HFFc6 (cell line): ENCODE measurements around the gene ASB10. TPM values are rescaled to one million over a fixed set of nuclear protein-coding genes. Genes with fewer than 3 reads are reported as not detected.

Experiments
- DNase-seq: peaks from one replicate; pipeline ENCODE4 v3.0.0-alpha.2; 2018
- H3K27ac Mint-ChIP-seq: 2 replicates; pipeline ENCODE4 v1.8.0; 2020; ENCODE audit warnings: mild to moderate bottlenecking, mixed read lengths
- H3K27me3 Mint-ChIP-seq: 2 replicates; pipeline ENCODE4 v1.8.0; 2021; ENCODE audit warnings: mild to moderate bottlenecking, moderate library complexity, mixed read lengths; ENCODE audit not compliant: insufficient read depth
- H3K36me3 Mint-ChIP-seq: 2 replicates; pipeline ENCODE4 v1.8.0; 2021; ENCODE audit warnings: low read depth, mixed read lengths
- H3K4me1 Mint-ChIP-seq: 2 replicates; pipeline ENCODE4 v1.8.0; 2020; ENCODE audit warnings: low read depth, mixed read lengths
- H3K4me3 Mint-ChIP-seq: 2 replicates; pipeline ENCODE4 v1.8.0; 2020; ENCODE audit warnings: mild to moderate bottlenecking, moderate library complexity, mixed read lengths
- H3K9me3 Mint-ChIP-seq: 2 replicates; pipeline ENCODE4 v1.8.0; 2020; ENCODE audit warnings: mild to moderate bottlenecking, mixed read lengths
- CTCF ChIP-seq: fragments of 200-600 bp; sonication (generic); IDR thresholded peaks from 2 replicates; pipeline ENCODE4 v1.5.0; 2021; ENCODE audit warnings: antibody characterized with exemption, mild to moderate bottlenecking
- total RNA-seq, 6 experiments: library from RNA; stranded (reverse); fragmentation: NEBNext Ultra II Directional; extraction: Animal tissue kit (Norgen Biotek cat#: 25700); gene quantifications; 2 replicates in 1 of 6; 3 replicates in 5 of 6; pipeline ENCODE4 v1.2.3, GENCODE V29; 2021

The ASB10 gene
- total RNA-seq, 6 experiments from 2014 or later, result not detected

- H3K27me3 Mint-ChIP-seq, result peaks cover 44% of the 10 kb centered on the region
- no peak for DNase-seq
These were observed 7.1 kb downstream of the ASB10 start for GRCh38 chr7:151179946-151180345.

GRCh38 chr7:151179287-151179860 lies 7.7 kb downstream of the ASB10 start:
- DNase-seq, result no peak
- Mint-ChIP-seq H3K4me3 (no peak overlapping the region), H3K4me1 (no peaks in the 10 kb centered on the region), H3K9me3 (no peaks in the 10 kb centered on the region), H3K27ac (no peak overlapping the region), H3K27me3 (peaks cover 44% of the 10 kb centered on the region), H3K36me3 (no peaks in the 10 kb centered on the region)
- TF ChIP-seq CTCF, result no peak

More at GRCh38 chr7:151179946-151180345, 7.1 kb downstream of the ASB10 start:
- Mint-ChIP-seq H3K4me1 (no peaks in the 10 kb centered on the region), H3K4me3 (no peak overlapping the region), H3K36me3 (no peaks in the 10 kb centered on the region), H3K27ac (no peak overlapping the region), H3K9me3 (no peaks in the 10 kb centered on the region)
- TF ChIP-seq CTCF, result no peak

- Mint-ChIP-seq H3K27ac (no peak overlapping the region), H3K4me1 (no peaks in the 10 kb centered on the region), H3K9me3 (no peaks in the 10 kb centered on the region), H3K27me3 (peaks cover 41% of the 10 kb centered on the region), H3K4me3 (no peak overlapping the region), H3K36me3 (no peaks in the 10 kb centered on the region)
- TF ChIP-seq CTCF, result no peak
- DNase-seq, result no peak
These were observed 8.2 kb downstream of the ASB10 start for GRCh38 chr7:151178831-151179230.

- Mint-ChIP-seq H3K27ac (no peak overlapping the region), H3K27me3 (peaks cover 38% of the 10 kb centered on the region), H3K36me3 (no peaks in the 10 kb centered on the region), H3K4me3 (no peak overlapping the region), H3K4me1 (no peaks in the 10 kb centered on the region), H3K9me3 (no peaks in the 10 kb centered on the region)
- DNase-seq, result no peak
- TF ChIP-seq CTCF, result no peak
These were observed 8.8 kb downstream of the ASB10 start for GRCh38 chr7:151178236-151178635.

- Mint-ChIP-seq H3K27me3 (peaks cover 38% of the 10 kb centered on the region), H3K27ac (no peak overlapping the region), H3K9me3 (no peaks in the 10 kb centered on the region), H3K4me1 (peaks cover 4% of the 10 kb centered on the region), H3K4me3 (no peak overlapping the region), H3K36me3 (no peaks in the 10 kb centered on the region)
- TF ChIP-seq CTCF, result no peak
- DNase-seq, result no peak
These were observed 9.7 kb downstream of the ASB10 start for GRCh38 chr7:151177310-151177709.

- Mint-ChIP-seq H3K27ac (no peak overlapping the region), H3K27me3 (peaks cover 41% of the 10 kb centered on the region), H3K4me3 (no peak overlapping the region), H3K4me1 (peaks cover 7% of the 10 kb centered on the region), H3K9me3 (no peaks in the 10 kb centered on the region), H3K36me3 (no peaks in the 10 kb centered on the region)
- TF ChIP-seq CTCF, result no peak
- no peak for DNase-seq
These were observed 10.6 kb downstream of the ASB10 start for GRCh38 chr7:151176401-151176800.
